ENCODE results near the gene ARHGEF7.

The ARHGEF7 gene

DNA sequence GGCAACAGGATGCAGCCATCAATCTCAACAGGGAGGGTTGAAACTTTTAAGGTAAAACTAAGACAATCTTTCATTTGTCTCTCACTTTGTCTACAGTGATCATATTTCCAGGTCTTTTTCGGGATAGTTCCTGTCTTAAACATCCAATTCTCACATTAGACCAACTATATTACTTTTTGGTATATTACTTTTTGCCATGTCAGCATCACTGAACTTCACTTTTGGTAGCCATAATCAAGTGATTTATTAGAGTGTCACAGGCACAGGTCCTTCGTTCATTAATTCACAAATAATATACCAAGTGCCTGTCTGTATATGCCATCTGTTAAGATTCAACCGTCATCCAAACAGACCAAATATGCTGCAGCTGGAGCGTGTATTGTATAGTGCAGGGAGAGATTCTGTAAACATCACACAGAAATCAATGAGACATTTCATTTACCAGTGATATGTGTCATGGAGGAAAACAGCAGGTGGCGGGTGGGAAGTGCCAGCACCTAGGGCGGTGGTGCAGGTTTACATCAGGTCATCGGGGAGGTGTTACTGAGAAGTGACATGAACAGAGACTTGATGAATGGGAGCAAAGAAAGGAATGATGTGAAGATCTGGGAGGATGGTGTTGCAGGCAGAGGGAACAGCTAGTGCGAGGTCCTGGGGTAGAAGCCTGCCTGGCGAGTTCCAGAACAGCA lies 24.9 kb downstream of the ARHGEF7 start:
- no peak for DNase-seq (ENCODE audit: low read depth)

- no peak for DNase-seq (ENCODE audit: low read depth)
These were observed 25.5 kb downstream of the ARHGEF7 start for GRCh38 chr13:111140562-111141105.

- no peak for DNase-seq (ENCODE audit: low read depth)
These were observed 27.4 kb downstream of the ARHGEF7 start for GRCh38 chr13:111142472-111142871.

GRCh38 chr13:111143865-111144540 lies 28.9 kb downstream of the ARHGEF7 start:
- DNase-seq (ENCODE audit: low read depth), result no peak

DNA sequence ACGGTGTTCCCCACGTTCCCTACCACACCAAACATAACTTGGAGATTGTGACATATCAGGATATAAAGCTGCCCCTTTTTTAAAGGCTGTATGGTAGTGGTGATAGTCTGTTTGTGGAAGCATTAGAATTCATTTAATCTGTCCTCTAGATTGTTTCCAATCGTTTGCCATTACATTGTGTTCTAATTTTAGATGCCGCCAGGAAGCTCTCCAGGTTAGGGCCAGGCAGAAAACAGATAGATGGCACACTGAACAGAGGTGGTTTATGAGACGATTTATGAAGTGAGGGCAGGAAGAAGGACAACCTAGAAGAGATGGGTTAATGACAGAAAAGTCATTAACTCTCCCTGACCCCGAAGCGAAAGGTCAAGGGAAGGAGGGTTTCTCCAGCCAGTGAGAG lies 30.0 kb downstream of the ARHGEF7 start:
- DNase-seq (ENCODE audit: low read depth), result no peak

DNA sequence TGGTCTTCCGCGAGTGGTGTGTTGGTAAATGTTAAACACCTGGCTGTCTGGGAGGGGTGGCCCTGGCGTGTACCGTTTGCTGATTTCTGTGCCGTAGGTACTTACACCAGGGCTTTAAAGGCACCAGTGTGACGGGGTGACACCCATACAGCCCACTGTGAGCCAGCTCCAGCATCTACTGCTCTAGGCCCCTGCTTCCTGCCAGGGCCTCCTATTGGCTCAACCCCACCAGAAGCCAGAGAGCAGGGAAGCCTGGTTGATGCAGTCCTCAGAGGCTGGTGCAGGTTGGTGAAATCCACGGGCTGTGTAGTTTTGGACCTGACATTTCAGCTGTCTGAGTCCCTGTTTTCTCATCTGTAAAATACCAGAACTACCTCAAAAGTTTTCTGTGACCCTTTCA lies 30.4 kb downstream of the ARHGEF7 start:
- no peak for DNase-seq (ENCODE audit: low read depth)

GRCh38 chr13:111152844-111153243 lies 37.7 kb downstream of the ARHGEF7 start:
- DNase-seq (ENCODE audit: low read depth), result no peak

- DNase-seq (ENCODE audit: low read depth), result no peak
These were observed 38.3 kb downstream of the ARHGEF7 start for GRCh38 chr13:111153279-111153976.

DNA sequence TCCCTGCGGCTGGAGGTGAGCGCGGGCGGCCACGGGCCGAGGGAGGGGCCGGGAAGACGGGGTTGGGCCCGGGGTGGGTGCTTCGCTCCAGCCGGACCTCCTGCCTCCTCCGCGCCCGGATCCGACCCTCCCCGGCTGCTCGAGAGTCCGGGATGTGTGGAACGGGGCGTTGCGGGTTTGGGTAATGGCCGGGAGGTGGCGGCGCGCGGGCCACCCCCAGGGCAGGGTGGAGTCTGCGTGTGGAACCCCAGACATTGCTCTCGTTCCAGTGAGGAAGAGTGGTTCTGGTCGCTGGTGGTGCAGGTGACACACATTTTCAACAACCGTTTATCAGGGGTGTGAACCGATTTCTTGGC lies 38.8 kb downstream of the ARHGEF7 start:
- no peak for DNase-seq (ENCODE audit: low read depth)

DNA sequence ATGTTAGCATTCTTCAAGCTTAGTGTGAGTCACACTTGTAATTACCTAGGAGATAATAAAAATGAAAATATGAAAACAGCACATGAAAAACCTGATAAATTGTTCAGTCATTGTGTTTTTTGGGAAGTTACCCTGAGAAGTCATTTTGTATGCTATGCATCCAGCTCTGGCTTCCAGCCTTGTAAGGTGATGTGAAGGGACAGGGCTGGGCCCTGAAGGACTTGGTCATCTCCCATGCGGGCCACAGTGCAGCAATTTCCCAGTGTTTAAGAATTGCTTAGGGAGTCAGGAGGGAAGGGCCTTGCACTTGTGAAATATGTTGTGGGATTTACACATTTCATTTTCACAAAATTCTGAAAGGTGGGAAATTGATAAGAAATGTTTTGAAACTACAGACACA lies 41.3 kb downstream of the ARHGEF7 start:
- DNase-seq (ENCODE audit: low read depth), result no peak

DNA sequence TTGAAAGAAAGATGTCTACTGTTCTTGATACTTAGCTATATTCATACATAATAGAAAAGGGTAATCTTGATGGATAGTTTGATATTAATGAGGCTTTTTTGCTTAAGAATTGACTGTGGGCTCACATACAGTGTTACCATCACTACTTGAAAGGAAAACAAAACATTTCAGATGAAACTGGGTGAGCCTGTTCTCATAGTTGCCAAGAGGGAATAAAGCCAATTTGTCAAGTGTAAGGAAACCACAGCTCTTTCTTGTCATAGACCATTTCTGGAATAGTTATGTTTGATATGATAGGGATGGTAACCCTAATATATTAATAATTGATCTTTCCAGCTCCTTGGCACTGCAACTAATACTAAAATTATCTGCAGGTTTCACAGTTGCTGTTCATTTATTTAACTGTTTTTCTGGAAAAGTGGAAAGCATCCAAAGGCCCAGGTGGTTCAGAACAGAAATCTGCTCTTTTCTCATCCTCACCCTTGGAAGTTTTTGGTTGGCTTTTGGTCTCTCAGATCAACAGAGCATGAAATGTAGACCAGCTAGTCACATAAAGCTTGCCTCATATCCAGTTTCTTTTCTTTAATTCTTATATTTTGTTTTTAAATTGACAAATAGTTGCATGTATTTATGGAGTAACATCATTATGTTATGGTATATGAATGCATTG lies 43.2 kb downstream of the ARHGEF7 start:
- DNase-seq (ENCODE audit: low read depth), result no peak

DNA sequence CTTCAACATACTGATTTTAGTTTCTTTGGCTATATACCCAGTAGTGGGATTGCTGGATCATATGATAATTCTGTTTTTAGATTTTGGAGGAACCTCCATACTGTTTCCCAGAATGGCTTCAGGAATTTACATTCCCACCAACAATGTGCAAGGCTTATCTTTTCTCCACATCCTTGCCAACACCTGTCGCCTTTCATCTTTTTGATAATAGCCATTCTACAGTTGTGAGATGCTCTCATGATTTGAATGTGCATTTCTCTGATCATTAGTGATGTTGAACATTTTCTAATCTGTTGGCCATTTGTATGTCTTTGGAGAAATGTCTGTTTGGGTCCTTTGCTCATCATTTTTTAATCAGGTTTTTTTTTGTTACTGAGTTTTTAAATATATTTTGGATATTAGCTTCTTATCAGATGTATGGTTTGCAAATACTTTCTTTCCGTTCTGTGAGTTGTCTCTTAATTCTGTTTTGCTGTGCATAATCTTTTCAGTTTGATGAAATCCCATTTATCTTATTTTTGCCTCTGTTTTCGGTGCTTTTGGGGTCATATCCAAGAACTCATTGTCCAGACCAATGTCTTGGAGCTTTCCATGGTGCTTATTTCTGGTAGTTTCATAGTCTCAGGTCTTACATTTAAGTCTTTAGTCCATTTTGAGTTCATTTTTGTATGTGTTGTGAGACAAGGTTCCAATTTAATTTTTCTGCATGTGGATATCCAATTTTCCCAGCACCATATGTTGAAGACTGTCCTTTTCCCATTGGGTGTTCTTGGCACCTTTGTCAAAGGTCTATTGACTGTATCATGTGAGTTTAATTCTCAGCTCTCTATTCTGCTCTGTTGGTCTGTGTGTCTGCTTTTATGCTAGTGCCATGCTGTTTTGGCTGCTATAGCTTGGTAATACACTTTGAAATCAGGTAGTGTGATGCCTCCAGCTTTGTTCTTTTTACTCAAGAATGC lies 44.5 kb downstream of the ARHGEF7 start:
- no peak for DNase-seq (ENCODE audit: low read depth)

GRCh38 chr13:111160648-111161047 lies 45.5 kb downstream of the ARHGEF7 start:
- no peak for DNase-seq (ENCODE audit: low read depth)

GRCh38 chr13:111161601-111162600 lies 46.8 kb downstream of the ARHGEF7 start:
- DNase-seq (ENCODE audit: low read depth), result no peak

- DNase-seq (ENCODE audit: low read depth), result no peak
These were observed 50.3 kb downstream of the ARHGEF7 start for GRCh38 chr13:111165241-111166010.

- no peak for DNase-seq (ENCODE audit: low read depth)
These were observed 52.0 kb downstream of the ARHGEF7 start for GRCh38 chr13:111166882-111167675.

DNA sequence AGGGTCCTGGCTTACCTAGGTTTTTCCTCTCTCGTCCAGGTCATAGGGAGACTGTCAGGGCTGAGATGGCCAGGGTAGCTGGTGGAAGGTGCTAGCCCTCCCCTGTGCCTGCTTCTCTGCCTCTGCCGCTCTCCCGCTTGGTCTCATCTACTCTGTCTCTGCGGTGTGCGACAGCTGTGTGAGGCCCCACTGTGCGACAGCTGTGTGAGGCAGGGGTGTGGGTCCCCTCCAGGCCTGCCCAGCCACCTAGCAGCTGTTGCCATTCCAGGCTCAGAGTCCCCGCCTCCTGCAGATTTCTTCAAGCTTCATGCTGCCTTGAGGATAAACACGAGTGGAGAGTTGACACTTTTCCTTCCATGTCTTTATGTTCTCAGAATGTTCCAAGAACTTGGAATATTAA lies 53.0 kb downstream of the ARHGEF7 start:
- DNase-seq (ENCODE audit: low read depth), result no peak

GRCh38 chr13:111171112-111171511 lies 56.0 kb downstream of the ARHGEF7 start:
- no peak for DNase-seq (ENCODE audit: low read depth)

All from GM04503 (cell line).